Urinary bladder (tissue), 4 donors: Measurements from ENCODE around the gene TMEM258. TPM values are rescaled to one million over a fixed set of nuclear protein-coding genes. Genes with fewer than 3 reads are reported as not detected.

Experiments
- DNase-seq: peaks from one replicate; pipeline ENCODE4 v3.0.0-alpha.2; 2015; ENCODE audit errors: extremely low spot score
- H3K27ac ChIP-seq: one replicate; pipeline ENCODE4 v1.5.1; 2013; ENCODE audit warnings: low read depth, mild to moderate bottlenecking, moderate library complexity
- H3K36me3 ChIP-seq: one replicate; pipeline ENCODE4 v1.6.1; 2013; ENCODE audit warnings: mild to moderate bottlenecking, moderate library complexity; ENCODE audit not compliant: insufficient read depth
- H3K4me1 ChIP-seq: one replicate; pipeline ENCODE4 v1.6.1; 2013; ENCODE audit warnings: mild to moderate bottlenecking, moderate library complexity; ENCODE audit not compliant: insufficient read depth
- H3K4me3 ChIP-seq: one replicate; pipeline ENCODE4 v1.5.1; 2013; ENCODE audit warnings: low read depth, low read length
- WGBS: extraction: QIAGEN DNeasy Blood & Tissue Kit; methylation state at CpG from one replicate; pipeline ENCODE4 v1.1.7; 2013; 5-methylcytosine and 5-hydroxymethylcytosine counted together
- polyA plus RNA-seq: library from polyadenylated mRNA; stranded (reverse); fragments of 200-250 nt; gene quantifications from one replicate; pipeline ENCODE4 v1.2.3, GENCODE V29; 2013
- total RNA-seq: library from RNA; depleted of rRNA; stranded (reverse); fragments of >200 nt; gene quantifications from one replicate; pipeline ENCODE4 v1.2.3, GENCODE V29; 2014
- donor health status: healthy with polysubstance abuse.
- donor health status: healthy.

TMEM258 gene
- total and polyA plus RNA-seq, 2 donors = 86.6 to 153 TPM

DNA sequence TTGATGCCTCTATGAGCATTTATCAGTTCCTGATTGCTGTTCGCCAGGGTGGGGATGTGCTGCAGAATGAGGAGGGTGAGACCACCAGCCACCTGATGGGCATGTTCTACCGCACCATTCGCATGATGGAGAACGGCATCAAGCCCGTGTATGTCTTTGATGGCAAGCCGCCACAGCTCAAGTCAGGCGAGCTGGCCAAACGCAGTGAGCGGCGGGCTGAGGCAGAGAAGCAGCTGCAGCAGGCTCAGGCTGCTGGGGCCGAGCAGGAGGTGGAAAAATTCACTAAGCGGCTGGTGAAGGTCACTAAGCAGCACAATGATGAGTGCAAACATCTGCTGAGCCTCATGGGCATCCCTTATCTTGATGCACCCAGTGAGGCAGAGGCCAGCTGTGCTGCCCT, 3.1 kb upstream of the TMEM258 start:
- DNase-seq = no peak
- no peaks in the 10 kb centered on the region for H3K4me1 ChIP-seq
- H3K4me3 ChIP-seq = no peak overlapping the region
- 83% methylated on average over 12 of the region's 12 CpGs for WGBS
- H3K27ac ChIP-seq = no peak overlapping the region
- H3K36me3 ChIP-seq = no peaks in the 10 kb centered on the region

DNA sequence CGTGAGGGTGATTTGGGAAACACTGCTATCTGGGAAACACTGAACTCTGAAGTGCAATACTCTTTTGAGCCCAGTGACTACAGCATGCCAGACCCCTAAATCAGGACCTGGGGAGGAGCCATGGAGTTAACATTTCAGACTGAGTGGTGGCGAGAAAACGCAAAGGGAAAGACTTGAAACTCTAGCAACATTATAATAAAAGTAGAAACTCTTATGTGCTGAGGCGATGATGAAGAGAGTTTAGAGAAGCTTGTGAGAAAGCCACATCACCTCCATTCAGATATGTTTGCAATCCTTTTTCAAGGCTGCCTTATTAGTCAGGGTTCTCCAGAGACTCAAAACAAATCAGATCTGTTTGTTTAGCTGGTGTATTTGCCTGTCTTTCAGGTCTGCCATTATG, 2.2 kb upstream of the TMEM258 start:
- Histone ChIP-seq H3K4me1 (no peaks in the 10 kb centered on the region), H3K27ac (no peak overlapping the region), H3K36me3 (no peaks in the 10 kb centered on the region), H3K4me3 (no peak overlapping the region)
- DNase-seq = no peak
- 87% methylated on average over 4 of the region's 4 CpGs for WGBS

DNA sequence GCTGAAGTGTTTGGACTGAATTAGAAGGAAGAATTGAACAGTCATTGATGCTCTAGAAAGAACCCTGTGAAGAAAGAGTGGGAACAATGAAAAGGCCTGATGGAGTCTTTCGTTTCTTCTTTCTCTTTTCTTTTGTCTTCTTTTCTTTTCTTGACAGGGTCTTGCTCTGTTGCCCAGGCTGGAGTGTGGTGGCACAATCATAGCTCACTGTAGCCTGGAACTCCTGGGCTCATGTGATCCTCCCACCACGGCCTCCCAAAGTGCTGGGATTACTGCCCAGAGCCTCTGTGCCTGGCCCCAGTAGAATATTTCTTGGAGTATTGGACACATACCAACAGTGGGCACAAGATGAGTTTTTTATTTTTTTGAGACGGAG, 1.4 kb upstream of the TMEM258 start:
- WGBS = 50% methylated on average over 3 of the region's 3 CpGs
- Histone ChIP-seq H3K27ac (no peak overlapping the region), H3K36me3 (no peaks in the 10 kb centered on the region), H3K4me1 (no peaks in the 10 kb centered on the region), H3K4me3 (no peak overlapping the region)
- no peak for DNase-seq

DNA sequence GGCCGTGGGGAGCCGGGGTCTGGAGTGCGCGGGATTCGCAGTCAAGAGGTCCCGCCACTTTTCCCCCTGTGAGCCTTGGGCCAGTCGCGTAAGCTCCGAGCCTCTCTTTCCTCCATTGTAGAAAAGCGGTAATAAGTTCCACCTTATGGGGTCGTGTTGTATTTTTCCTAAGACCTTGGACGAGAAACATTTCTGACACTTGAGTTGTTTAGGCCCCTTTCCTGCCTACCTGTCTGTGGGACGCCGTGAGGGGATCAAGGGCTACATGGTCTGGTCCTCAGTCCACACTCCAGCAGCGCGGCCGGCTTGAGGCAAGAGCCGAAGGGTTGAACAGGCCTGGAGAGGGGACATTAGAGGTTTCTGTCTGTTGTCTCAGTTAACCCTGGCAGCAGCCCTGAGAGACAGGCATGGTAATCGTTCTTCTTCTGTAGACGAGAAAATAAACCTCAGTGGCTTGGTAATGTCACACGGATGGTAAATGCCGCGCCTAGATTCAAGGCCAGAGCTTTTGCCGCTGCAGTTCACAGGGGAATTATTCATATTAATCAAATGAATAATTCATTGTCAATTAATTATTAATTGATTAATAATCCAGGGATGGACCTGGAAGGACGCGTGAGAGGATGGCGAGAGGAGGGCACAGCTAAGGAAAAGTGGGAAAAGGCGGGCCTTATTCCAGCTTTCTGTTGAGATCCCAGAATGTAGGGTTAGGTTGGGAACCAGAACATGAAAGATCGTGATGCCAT, 857 bp upstream of the TMEM258 start:
- WGBS = 3% methylated on average over 29 of the region's 29 CpGs
- H3K27ac ChIP-seq = no peak overlapping the region
- peaks cover 3% of the 10 kb centered on the region for H3K36me3 ChIP-seq
- no peak for DNase-seq
- peak overlapping the region; percentile 66 for H3K4me3 ChIP-seq
- H3K4me1 ChIP-seq = no peaks in the 10 kb centered on the region

DNA sequence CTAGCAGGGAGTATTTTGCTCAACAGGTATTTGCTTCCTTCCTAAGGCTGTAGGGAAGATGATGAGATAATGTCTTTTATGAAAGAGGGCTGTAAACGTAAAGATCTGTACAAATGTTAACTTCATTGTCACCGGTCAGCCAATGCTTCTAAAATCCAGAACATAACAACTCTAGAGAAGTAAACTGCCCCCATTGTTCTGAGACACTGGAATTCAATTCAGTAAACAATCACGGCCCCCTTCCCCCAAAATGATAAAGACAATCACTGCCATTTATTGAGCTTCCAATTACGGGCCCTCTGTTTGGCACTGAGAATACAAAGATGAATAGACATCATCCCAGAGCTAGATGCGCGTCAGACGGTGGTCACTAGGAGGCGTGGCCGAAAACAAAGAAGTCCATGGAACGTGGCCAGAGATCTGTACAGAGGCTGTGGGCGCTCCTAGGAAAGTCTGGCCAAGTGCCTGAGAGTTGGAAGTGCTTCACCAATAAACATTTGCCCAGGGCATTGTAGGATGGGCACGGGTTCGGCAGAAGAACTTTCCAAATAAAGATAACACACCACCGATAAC, 576 bp downstream of the TMEM258 start:
- peaks cover 9% of the 10 kb centered on the region for H3K36me3 ChIP-seq
- WGBS = 2% methylated on average over 14 of the region's 14 CpGs
- DNase-seq = peak; percentile 73
- H3K4me1 ChIP-seq = no peaks in the 10 kb centered on the region
- H3K27ac ChIP-seq = no peak overlapping the region
- H3K4me3 ChIP-seq = peak overlapping the region; percentile 66

DNA sequence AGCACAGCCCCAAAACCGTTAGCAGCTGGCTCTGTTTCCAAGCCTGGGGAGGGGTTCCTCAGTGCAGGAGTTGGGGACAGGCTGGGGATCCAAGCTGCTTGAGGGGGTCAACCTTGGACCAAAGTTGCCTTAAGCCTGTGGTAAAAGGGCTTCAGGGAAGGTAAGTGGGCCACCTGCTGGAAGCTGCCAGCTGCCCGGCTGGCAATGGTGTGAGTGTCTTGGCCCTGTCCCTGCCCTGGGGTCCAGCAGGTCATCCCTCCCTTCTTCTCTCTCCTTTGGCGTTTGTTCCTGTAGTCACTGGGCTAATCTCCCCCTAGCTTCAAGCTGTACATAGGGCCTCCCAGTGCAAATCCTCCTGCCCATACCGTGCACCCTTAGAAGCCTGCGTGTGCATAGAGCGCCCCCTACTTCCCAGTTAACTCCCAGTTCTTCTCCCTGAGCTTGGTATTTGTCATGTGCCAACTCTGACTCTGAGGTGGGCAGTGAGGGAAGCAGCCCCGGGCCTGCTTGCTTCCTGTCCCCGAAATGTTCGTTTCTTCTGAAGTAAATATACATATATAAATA, 4.4 kb downstream of the TMEM258 start:
- Histone ChIP-seq H3K36me3 (peaks cover 9% of the 10 kb centered on the region), H3K27ac (no peak overlapping the region), H3K4me3 (no peak overlapping the region), H3K4me1 (no peaks in the 10 kb centered on the region)
- DNase-seq = no peak
- 37% methylated on average over 9 of the region's 9 CpGs for WGBS

DNA sequence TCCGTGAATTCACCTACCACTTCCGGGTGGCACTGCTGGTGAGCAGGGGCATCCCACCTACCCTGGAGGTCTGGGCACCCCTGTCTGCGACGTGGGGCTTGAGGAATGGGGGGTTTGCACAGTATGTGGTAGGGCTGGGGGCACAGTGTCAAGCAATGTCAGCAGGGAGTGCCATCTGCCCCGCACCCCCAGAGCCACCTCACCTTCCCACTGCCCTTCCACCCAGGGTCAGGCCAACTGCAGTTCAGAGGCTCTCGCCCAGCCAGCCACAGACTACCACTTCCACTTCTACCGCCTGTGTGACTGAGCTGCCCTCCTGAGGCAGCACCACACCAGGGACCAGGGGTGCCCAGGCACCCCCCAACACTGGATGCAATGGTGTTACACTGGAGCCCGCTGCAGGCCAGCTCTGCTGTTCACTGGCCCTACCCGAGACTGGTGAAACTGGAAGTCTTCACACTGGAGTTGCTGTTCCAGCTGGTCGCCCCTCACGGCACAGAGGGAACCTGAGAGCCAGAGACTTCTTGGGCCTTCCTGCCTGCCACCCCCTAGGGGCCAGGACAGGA, 6.5 kb downstream of the TMEM258 start:
- WGBS = 85% methylated on average over 11 of the region's 11 CpGs
- Histone ChIP-seq H3K27ac (no peak overlapping the region), H3K4me3 (no peak overlapping the region), H3K4me1 (no peaks in the 10 kb centered on the region), H3K36me3 (peaks cover 9% of the 10 kb centered on the region)
- no peak for DNase-seq

DNA sequence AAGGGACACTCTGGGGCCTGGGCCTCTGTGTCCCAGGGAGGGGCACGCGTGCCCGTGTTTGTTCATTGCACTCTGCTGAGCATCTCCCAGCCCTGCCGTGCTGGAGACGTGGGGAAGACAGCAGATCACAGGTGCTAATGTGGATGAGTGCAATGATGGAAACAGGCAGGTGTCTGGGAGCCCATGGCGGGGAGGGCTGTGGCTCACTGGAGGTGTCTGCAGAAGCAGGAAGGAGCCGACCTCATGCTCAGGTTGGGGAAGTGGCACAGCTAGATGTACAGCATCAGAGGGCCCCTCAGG, 7.9 kb downstream of the TMEM258 start:
- Histone ChIP-seq H3K36me3 (peaks cover 9% of the 10 kb centered on the region), H3K4me1 (no peaks in the 10 kb centered on the region), H3K27ac (no peak overlapping the region), H3K4me3 (no peak overlapping the region)
- 77% methylated on average over 7 of the region's 7 CpGs for WGBS
- DNase-seq = no peak

DNA sequence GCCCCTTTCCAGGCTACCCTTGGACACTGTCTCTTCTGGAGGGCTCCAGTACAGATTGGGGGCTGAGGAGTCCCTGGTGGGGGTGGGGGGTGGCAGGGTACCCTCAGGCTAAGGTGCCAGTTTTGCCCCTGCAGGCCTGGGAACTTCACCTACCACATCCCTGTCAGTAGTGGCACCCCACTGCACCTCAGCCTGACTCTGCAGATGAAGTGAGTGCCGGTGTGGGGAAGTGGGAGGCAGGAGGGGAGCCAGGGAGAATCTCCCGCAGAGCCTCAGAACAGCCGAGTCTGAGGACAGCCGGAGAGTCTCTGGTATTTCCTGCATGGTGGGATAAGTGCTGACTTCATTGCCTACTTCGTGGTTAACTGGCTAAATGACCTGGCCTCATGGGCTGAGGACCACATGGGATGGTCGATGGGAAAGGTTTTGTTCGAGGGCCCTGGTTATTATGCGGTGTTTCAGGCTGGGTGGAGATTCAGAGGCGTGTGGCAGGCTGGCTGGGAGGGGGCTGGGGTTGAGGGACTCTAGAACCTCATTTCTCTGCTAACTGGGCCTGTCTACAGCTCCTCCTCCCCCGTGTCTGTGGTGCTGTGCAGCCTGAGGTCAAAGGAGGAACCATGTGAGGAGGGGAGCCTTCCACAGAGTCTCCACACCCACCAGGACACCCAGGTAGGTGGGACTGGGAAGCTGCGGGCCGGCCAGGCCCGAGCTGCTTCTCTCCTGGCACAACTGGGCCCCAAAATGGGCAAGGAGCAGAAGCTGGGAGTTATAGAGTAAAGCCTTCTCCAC, 8.5 kb downstream of the TMEM258 start:
- WGBS = 59% methylated on average over 13 of the region's 13 CpGs
- no peak for DNase-seq
- Histone ChIP-seq H3K4me1 (no peaks in the 10 kb centered on the region), H3K27ac (no peak overlapping the region), H3K36me3 (peaks cover 9% of the 10 kb centered on the region), H3K4me3 (no peak overlapping the region)

DNA sequence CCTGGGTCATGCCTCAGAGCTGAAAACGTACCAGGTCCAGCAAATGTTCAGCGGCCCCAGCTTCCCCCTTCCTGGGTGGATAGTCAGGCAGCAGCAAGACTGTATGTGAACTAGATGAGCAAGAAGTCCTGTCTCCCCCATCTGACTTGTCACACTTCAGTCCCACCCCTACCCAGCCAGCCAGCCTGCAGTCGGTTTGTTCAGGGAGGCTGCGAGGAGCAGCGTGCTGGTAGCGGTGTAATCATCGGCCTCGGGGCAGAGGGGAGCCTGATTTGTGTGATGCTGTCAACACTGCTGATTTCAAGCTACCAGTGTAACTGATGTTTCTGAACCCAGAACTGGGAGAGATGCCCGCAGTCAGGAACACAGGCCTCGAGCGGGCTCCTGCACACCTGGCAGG, 9.6 kb downstream of the TMEM258 start:
- H3K4me1 ChIP-seq = no peaks in the 10 kb centered on the region
- H3K4me3 ChIP-seq = no peak overlapping the region
- no peak for DNase-seq
- H3K27ac ChIP-seq = no peak overlapping the region
- WGBS = 75% methylated on average over 11 of the region's 11 CpGs
- peaks cover 2% of the 10 kb centered on the region for H3K36me3 ChIP-seq

DNA sequence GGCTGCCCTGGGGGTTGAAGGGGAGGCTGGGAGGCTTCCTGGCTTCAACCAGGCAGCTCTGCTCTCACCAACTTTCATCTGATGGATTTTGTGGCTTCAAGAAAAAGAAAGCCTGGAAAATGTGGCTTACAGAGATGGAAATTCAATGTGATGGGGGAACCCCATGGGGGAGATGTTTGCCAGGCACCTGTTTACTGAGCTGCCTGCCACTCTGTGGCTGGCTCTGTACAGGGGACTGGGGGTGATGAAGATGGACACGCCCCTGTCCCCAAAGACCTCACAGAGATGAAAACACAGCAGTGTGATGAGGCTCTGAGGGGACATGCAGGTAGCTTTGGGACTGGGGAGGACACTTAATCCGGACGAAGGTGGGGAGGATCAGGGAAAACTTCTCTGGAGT, 10.1 kb downstream of the TMEM258 start:
- no peak for DNase-seq
- H3K4me1 ChIP-seq = no peaks in the 10 kb centered on the region
- H3K27ac ChIP-seq = no peak overlapping the region
- no peak overlapping the region for H3K4me3 ChIP-seq
- WGBS = 91% methylated on average over 3 of the region's 3 CpGs
- no peaks in the 10 kb centered on the region for H3K36me3 ChIP-seq

DNA sequence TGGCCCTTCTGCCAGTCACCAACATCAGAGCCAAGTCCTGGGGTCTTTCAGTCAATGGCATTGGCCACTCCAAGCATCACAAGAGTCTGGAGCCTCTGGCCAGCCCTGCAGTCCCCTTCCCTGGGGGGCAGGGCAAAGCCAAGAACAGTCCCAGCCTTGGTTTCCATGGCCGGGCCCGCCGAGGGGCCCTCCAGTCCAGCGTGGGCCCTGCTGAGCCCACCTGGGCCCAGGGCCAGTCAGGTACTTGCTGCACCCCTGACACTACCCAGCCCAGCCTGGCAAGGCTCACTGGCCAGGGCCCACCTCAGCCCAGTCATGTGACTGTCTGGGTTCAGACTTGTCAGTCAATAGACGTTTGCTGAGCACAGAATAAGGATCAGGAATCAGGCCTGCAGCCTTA, 10.8 kb downstream of the TMEM258 start:
- Histone ChIP-seq H3K4me1 (no peaks in the 10 kb centered on the region), H3K27ac (no peak overlapping the region), H3K36me3 (no peaks in the 10 kb centered on the region), H3K4me3 (no peak overlapping the region)
- WGBS = 85% methylated on average over 5 of the region's 5 CpGs
- no peak for DNase-seq

DNA sequence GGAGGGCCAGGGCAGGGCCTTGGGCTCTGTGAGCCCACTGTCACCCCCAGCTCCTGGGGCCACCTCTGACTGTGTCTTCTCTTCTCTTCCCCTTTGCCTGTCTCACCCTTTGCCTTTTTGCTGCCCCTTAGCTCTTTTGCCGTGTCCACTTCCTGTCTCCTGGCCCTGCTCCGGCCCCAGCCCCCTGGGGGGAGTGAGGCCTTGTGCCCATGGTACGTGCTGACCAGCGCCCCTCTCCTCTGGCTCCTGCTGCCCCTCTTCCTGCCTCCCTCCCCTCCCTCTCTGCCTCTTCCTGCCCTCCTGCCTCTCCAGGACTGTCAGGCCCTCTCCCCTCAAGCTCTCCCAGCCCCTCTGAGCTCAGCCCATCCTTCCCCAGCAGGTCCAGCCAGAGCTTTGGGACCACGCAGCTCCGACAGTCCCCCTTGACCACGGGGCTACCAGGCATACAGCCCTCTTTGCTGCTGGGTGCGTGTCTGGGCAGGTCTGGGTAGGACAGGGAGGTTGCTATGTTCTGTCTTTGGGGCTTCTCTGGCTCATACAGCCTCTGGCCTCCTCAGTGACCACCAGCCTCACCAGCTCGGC, 11.7 kb downstream of the TMEM258 start:
- Histone ChIP-seq H3K4me3 (no peak overlapping the region), H3K27ac (no peak overlapping the region), H3K36me3 (no peaks in the 10 kb centered on the region), H3K4me1 (no peaks in the 10 kb centered on the region)
- no peak for DNase-seq
- WGBS = 76% methylated on average over 9 of the region's 9 CpGs
